ENCODE results near the gene GPR68. TPM values are rescaled to one million over a fixed set of nuclear protein-coding genes. Genes with fewer than 3 reads are reported as not detected.

The GPR68 gene
- total RNA-seq, 2 experiments from 2014 or later = 0.13 to 0.84 TPM

DNA sequence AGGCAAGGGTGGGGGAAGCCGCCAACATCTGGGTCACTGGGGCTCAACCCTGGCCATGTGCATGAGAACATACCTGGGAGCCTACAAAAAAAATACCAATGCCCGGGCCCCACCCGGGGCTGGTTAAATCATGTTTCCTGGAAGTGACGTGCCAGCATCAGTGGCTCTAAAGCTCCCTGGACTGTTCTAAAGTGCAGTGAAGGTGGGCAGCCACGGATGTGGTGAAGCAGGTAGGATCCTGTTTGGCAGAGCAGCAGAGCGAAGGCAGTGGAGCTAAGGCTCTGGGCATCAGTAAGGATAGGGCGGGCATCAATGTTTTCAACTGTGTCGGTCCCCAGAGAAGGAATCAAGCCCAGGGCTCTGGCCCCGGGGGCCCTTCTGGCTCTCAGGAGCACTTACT, 525 bp upstream of the GPR68 start:
- TF ChIP-seq EZH2phosphoT487 (IDR thresholded peaks at IDR 0.05; ENCODE audit: borderline replicate concordance, low read depth, low read length) = no peak
- TF ChIP-seq, protein P1, sequence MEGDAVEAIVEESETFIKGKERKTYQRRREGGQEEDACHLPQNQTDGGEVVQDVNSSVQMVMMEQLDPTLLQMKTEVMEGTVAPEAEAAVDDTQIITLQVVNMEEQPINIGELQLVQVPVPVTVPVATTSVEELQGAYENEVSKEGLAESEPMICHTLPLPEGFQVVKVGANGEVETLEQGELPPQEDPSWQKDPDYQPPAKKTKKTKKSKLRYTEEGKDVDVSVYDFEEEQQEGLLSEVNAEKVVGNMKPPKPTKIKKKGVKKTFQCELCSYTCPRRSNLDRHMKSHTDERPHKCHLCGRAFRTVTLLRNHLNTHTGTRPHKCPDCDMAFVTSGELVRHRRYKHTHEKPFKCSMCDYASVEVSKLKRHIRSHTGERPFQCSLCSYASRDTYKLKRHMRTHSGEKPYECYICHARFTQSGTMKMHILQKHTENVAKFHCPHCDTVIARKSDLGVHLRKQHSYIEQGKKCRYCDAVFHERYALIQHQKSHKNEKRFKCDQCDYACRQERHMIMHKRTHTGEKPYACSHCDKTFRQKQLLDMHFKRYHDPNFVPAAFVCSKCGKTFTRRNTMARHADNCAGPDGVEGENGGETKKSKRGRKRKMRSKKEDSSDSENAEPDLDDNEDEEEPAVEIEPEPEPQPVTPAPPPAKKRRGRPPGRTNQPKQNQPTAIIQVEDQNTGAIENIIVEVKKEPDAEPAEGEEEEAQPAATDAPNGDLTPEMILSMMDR (conservative IDR thresholded peaks at IDR 0.05; ENCODE audit: low read length) = no peak
- ChIA-PET POLR2A (interaction anchor here (1.6 to 2.2 kb wide), 2 partner anchors 8 to 40 kb away, joined by 3 to 7 read pairs; no protein-coding TSS in a partner anchor), CTCF (ENCODE audit: unreplicated experiment) (no interaction called here)
- Histone ChIP-seq H4K20me1 (ENCODE audit: insufficient read depth, low read length) (no peaks in the 10 kb centered on the region), H3K79me2 (ENCODE audit: insufficient read depth, low read depth, low read length) (no peaks in the 10 kb centered on the region), H3K9me2 (ENCODE audit: insufficient read depth, low read length) (no peaks in the 10 kb centered on the region), H3K4me3 (ENCODE audit: low read depth, low read length, poor library complexity, severe bottlenecking) (no peak overlapping the region), H2AFZ (ENCODE audit: low read length) (no peak overlapping the region), H3K9me3 (ENCODE audit: low read length) (no peaks in the 10 kb centered on the region), H3K36me3 (ENCODE audit: insufficient read depth, low read length) (no peaks in the 10 kb centered on the region), H3K4me2 (ENCODE audit: low read length) (peak overlapping the region; percentile 87; the same call in 1 of the 2 replicates), H3K4me1 (ENCODE audit: insufficient read depth, low read length, poor library complexity, severe bottlenecking) (peaks cover 73% of the 10 kb centered on the region), H3K27ac (ENCODE audit: low read depth, low read length, poor library complexity, severe bottlenecking) (no peak overlapping the region)
- no TSS peak for BruUV-seq (replicated peaks)
- DNase-seq (ENCODE audit: low spot score) = no peak
- intact Hi-C loops (cut with micrococcal nuclease; ENCODE audit: unreplicated experiment) = no loop called here

DNA sequence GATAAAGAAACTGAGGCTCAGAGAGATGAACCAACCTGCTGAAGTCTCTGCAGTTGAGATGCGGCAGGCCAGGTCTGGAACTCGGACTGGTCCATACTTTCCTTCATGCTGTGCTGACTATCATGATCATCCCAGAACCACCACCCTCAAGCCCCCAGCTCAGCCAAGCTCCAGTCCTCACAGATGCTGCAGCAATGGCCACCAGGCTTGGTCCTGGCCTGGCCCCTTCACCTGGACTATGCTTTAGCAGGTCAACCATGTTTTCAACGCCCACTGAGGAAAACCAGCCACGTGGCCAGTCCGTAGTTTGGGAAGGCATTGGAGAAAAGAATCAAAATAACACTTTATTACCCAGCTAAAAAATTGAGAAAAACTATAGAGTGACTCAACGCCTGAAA, 1.4 kb downstream of the GPR68 start:
- no TSS peak for BruUV-seq (replicated peaks)
- no peak for DNase-seq (ENCODE audit: low spot score)
- CTCF ChIA-PET (ENCODE audit: unreplicated experiment) = interaction anchor here (0.7 to 1.7 kb wide), 3 partner anchors 10 to 156 kb away, joined by 3 read pairs; no protein-coding TSS in a partner anchor

More for the DNA sequence above, 1.4 kb downstream of the GPR68 start:
- Histone ChIP-seq H3K4me3 (ENCODE audit: low read depth, low read length, poor library complexity, severe bottlenecking) (peak overlapping the region; percentile 32), H2AFZ (ENCODE audit: low read length) (peak overlapping the region; percentile 74), H3K36me3 (ENCODE audit: insufficient read depth, low read length) (no peaks in the 10 kb centered on the region), H3K4me1 (ENCODE audit: insufficient read depth, low read length, poor library complexity, severe bottlenecking) (peaks cover 59% of the 10 kb centered on the region), H3K9me2 (ENCODE audit: insufficient read depth, low read length) (no peaks in the 10 kb centered on the region), H3K4me2 (ENCODE audit: low read length) (peak overlapping the region; percentile 87), H4K20me1 (ENCODE audit: insufficient read depth, low read length) (no peaks in the 10 kb centered on the region), H3K79me2 (ENCODE audit: insufficient read depth, low read depth, low read length) (no peaks in the 10 kb centered on the region), H3K9me3 (ENCODE audit: low read length) (no peaks in the 10 kb centered on the region), H3K27ac (ENCODE audit: low read depth, low read length, poor library complexity, severe bottlenecking) (peak overlapping the region; percentile 76)
- POLR2A ChIA-PET = interaction anchor here (0.7 to 2.7 kb wide), 6 partner anchors 9 to 824 kb away, joined by 3 to 12 read pairs (median 4); no protein-coding TSS in a partner anchor
- intact Hi-C loops (cut with micrococcal nuclease; ENCODE audit: unreplicated experiment) = loop anchor here (5.0 kb wide), 1 partner anchor 39 kb away; no protein-coding TSS in a partner anchor
- TF ChIP-seq EZH2phosphoT487 (IDR thresholded peaks at IDR 0.05; ENCODE audit: borderline replicate concordance, low read depth, low read length) = no peak
- TF ChIP-seq, protein P1 (conservative IDR thresholded peaks at IDR 0.05; ENCODE audit: low read length) = no peak

All from OCI-LY7 (cell line).